H9 (cell line): ENCODE measurements around the gene KCNJ11. TPM values are rescaled to one million over a fixed set of nuclear protein-coding genes. Genes with fewer than 3 reads are reported as not detected.

Experiments used
- DNase-seq: peaks from one replicate; pipeline ENCODE4 v3.0.0-alpha.2; 2017
- H2AFZ ChIP-seq: one replicate; pipeline ENCODE4 v1.6.1; 2013; ENCODE audit warnings: mild to moderate bottlenecking, low read length, control low read depth, moderate library complexity
- H2AK5ac ChIP-seq: 2 replicates; pipeline ENCODE4 v1.6.1; 2013; ENCODE audit warnings: low read length, control low read depth, mixed read lengths; ENCODE audit not compliant: insufficient read length
- H2BK120ac ChIP-seq: one replicate; pipeline ENCODE4 v1.6.1; 2013; ENCODE audit warnings: low read depth, mild to moderate bottlenecking, low read length, control low read depth, inconsistent platforms; ENCODE audit not compliant: poor library complexity, severe bottlenecking
- H2BK12ac ChIP-seq: 2 replicates; pipeline ENCODE4 v1.6.1; 2013; ENCODE audit warnings: low read length, control low read depth, mixed read lengths, low read depth; ENCODE audit not compliant: insufficient read length
- H2BK15ac ChIP-seq: 2 replicates; pipeline ENCODE4 v1.6.1; 2013; ENCODE audit warnings: low read depth, low read length, control low read depth
- H2BK20ac ChIP-seq: one replicate; pipeline ENCODE4 v1.6.1; 2013; ENCODE audit warnings: low read depth, mild to moderate bottlenecking, low read length, control low read depth, inconsistent platforms; ENCODE audit not compliant: poor library complexity, severe bottlenecking
- H2BK5ac ChIP-seq: 2 replicates; pipeline ENCODE4 v1.6.1; 2013; ENCODE audit warnings: low read length, control low read depth, mixed read lengths; ENCODE audit not compliant: insufficient read length
- H3K14ac ChIP-seq: 2 replicates; pipeline ENCODE4 v1.6.1; 2013; ENCODE audit warnings: low read length, control low read depth; ENCODE audit not compliant: insufficient read depth
- H3K18ac ChIP-seq: 2 replicates; pipeline ENCODE4 v1.6.1; 2013; ENCODE audit warnings: low read depth, mild to moderate bottlenecking, mixed read lengths, low read length, control low read depth; ENCODE audit not compliant: insufficient read length
- H3K23ac ChIP-seq: 2 replicates; pipeline ENCODE4 v1.6.1; 2013; ENCODE audit warnings: low read length, control low read depth, mixed read lengths, low read depth; ENCODE audit not compliant: insufficient read length
- H3K23me2 ChIP-seq: 2 replicates; pipeline ENCODE4 v1.6.1; 2013; ENCODE audit warnings: low read depth, mild to moderate bottlenecking, mixed read lengths, low read length, control low read depth; ENCODE audit not compliant: insufficient read length, poor library complexity, severe bottlenecking
- H3K27ac ChIP-seq: 2 replicates; pipeline ENCODE4 v1.5.1; 2013; ENCODE audit warnings: low read length, control low read depth, mixed read lengths, low read depth; ENCODE audit not compliant: insufficient read length
- H3K27me3 ChIP-seq: 2 replicates; pipeline ENCODE4 v1.6.1; 2013; ENCODE audit warnings: low read length, control low read depth, inconsistent platforms; ENCODE audit not compliant: insufficient read depth
- H3K4ac ChIP-seq: 2 replicates; pipeline ENCODE4 v1.6.1; 2013; ENCODE audit warnings: low read depth, mild to moderate bottlenecking, control low read depth, inconsistent platforms, low read length, moderate library complexity
- H3K4me1 ChIP-seq: 2 replicates; pipeline ENCODE4 v1.6.1; 2013; ENCODE audit warnings: low read length, control low read depth, inconsistent platforms; ENCODE audit not compliant: insufficient read depth
- H3K4me2 ChIP-seq: 2 replicates; pipeline ENCODE4 v1.6.1; 2013; ENCODE audit warnings: low read length, control low read depth, mixed read lengths; ENCODE audit not compliant: insufficient read length, insufficient read depth
- H3K56ac ChIP-seq: 2 replicates; pipeline ENCODE4 v1.6.1; 2013; ENCODE audit warnings: low read depth, mild to moderate bottlenecking, mixed read lengths, low read length, control low read depth; ENCODE audit not compliant: insufficient read length
- H3K79me1 ChIP-seq: 2 replicates; pipeline ENCODE4 v1.6.1; 2013; ENCODE audit warnings: low read depth, mild to moderate bottlenecking, moderate library complexity, low read length, control low read depth, inconsistent platforms; ENCODE audit not compliant: insufficient read depth, poor library complexity, severe bottlenecking
- H3K79me2 ChIP-seq: 2 replicates; pipeline ENCODE4 v1.6.1; 2013; ENCODE audit warnings: low read length, control low read depth, inconsistent platforms; ENCODE audit not compliant: insufficient read depth
- H3K9ac ChIP-seq: 2 replicates; pipeline ENCODE4 v1.6.1; 2013; ENCODE audit warnings: low read length, control low read depth, mixed read lengths; ENCODE audit not compliant: insufficient read length; ENCODE audit errors: extremely low read depth
- H3K9me3 ChIP-seq: one replicate; pipeline ENCODE4 v1.6.1; 2013; ENCODE audit warnings: low read depth, low read length, inconsistent platforms; ENCODE audit not compliant: control insufficient read depth
- H3T11ph ChIP-seq: one replicate; pipeline ENCODE4 v1.6.1; 2013; ENCODE audit warnings: mild to moderate bottlenecking, low read length, control low read depth, inconsistent platforms
- H4K20me1 ChIP-seq: one replicate; pipeline ENCODE4 v1.6.1; 2013; ENCODE audit not compliant: control insufficient read depth, insufficient read length, insufficient read depth
- H4K5ac ChIP-seq: 2 replicates; pipeline ENCODE4 v1.6.1; 2013; ENCODE audit warnings: low read depth, mild to moderate bottlenecking, mixed read lengths, low read length, control low read depth; ENCODE audit not compliant: insufficient read length
- H4K8ac ChIP-seq: replicated peaks from 2 replicates; pipeline ENCODE4 v1.6.1; 2013; ENCODE audit warnings: low read length, control low read depth, mixed read lengths, low read depth; ENCODE audit not compliant: insufficient read length
- H4K91ac ChIP-seq: 2 replicates; pipeline ENCODE4 v1.6.1; 2013; ENCODE audit warnings: low read depth, mild to moderate bottlenecking, moderate library complexity, mixed read lengths, low read length, control low read depth; ENCODE audit not compliant: insufficient read length
- H3K27ac Mint-ChIP-seq, 3 experiments: 2 replicates in 2 of 3; 3 replicates in 1 of 3; pipeline ENCODE4 v1.8.0; 2020 to 2021; ENCODE audit warnings: mixed read lengths in 3 of 3, mild to moderate bottlenecking in 1 of 3, moderate library complexity in 1 of 3
- H3K27me3 Mint-ChIP-seq: 2 replicates; pipeline ENCODE4 v1.8.0; 2021; ENCODE audit warnings: low read depth, mild to moderate bottlenecking, moderate library complexity, mixed read lengths
- H3K36me3 Mint-ChIP-seq, 3 experiments: 2 replicates in 2 of 3; 3 replicates in 1 of 3; pipeline ENCODE4 v1.8.0; 2020 to 2021; ENCODE audit warnings: low read depth in 3 of 3, mixed read lengths in 3 of 3; ENCODE audit not compliant: insufficient read depth in 1 of 3
- H3K4me1 Mint-ChIP-seq, 2 experiments: 2 replicates each; pipeline ENCODE4 v1.8.0; 2020; ENCODE audit warnings: mixed read lengths in 2 of 2
- H3K4me3 Mint-ChIP-seq, 2 experiments: 2 replicates in 1 of 2; 3 replicates in 1 of 2; pipeline ENCODE4 v1.8.0; 2020 to 2021; ENCODE audit warnings: mild to moderate bottlenecking in 2 of 2, mixed read lengths in 2 of 2, moderate library complexity in 1 of 2
- H3K9me3 Mint-ChIP-seq, 2 experiments: 2 replicates in 1 of 2; 3 replicates in 1 of 2; pipeline ENCODE4 v1.8.0; 2020; ENCODE audit warnings: mild to moderate bottlenecking in 2 of 2, mixed read lengths in 2 of 2, moderate library complexity in 1 of 2
- CTCF ChIP-seq: fragments of 200-600 bp; sonication (generic); conservative IDR thresholded peaks from 3 replicates; pipeline ENCODE4 v1.8.0; 2021; ENCODE audit warnings: antibody characterized with exemption, mild to moderate bottlenecking
- WGBS: extraction: QIAGEN DNeasy Blood & Tissue Kit; methylation state at CpG from one replicate; pipeline ENCODE4 v1.1.7; 2013; ENCODE audit warnings: missing lambda C conversion rate, low lambda C conversion rate, mixed read lengths; ENCODE audit not compliant: insufficient read length; ENCODE audit errors: extremely low coverage; 5-methylcytosine and 5-hydroxymethylcytosine counted together
- total RNA-seq: library from RNA; stranded (reverse); gene quantifications from 2 replicates; pipeline ENCODE4 v1.2.1, GENCODE V29; 2021

KCNJ11 gene
- total RNA-seq, 1 experiment from 2014 or later: 2.3 TPM

- Mint-ChIP-seq H3K36me3 (no peaks in the 10 kb centered on the region), H3K4me1 (peaks cover 0 to 10% of the 10 kb centered on the region in 2 experiments; a peak in 1 of 4 replicates), H3K27ac (no peak overlapping the region; a peak in 1 of 7 replicates), H3K9me3 (peaks cover 0 to 4% of the 10 kb centered on the region in 2 experiments; a peak in 1 of 5 replicates), H3K4me3 (no peak overlapping the region), H3K27me3 (peaks cover 22% of the 10 kb centered on the region)
- Histone ChIP-seq H2BK20ac (no peak overlapping the region), H3K27ac (no peak overlapping the region), H3K4ac (no peak overlapping the region), H3T11ph (no peak overlapping the region), H3K23ac (no peak overlapping the region), H3K56ac (no peak overlapping the region), H3K79me1 (no peaks in the 10 kb centered on the region), H3K18ac (no peak overlapping the region), H3K4me1 (no peaks in the 10 kb centered on the region), H4K5ac (no peak overlapping the region), H2BK120ac (no peak overlapping the region), H4K20me1 (no peaks in the 10 kb centered on the region), H2AFZ (no peak overlapping the region), H3K14ac (no peak overlapping the region), H4K91ac (no peak overlapping the region), H2BK12ac (no peak overlapping the region), H4K8ac (no peak overlapping the region), H2BK15ac (no peak overlapping the region), H3K4me2 (no peak overlapping the region), H3K79me2 (no peaks in the 10 kb centered on the region), H3K9ac (no peak overlapping the region), H2BK5ac (no peak overlapping the region), H2AK5ac (no peak overlapping the region), H3K27me3 (no peaks in the 10 kb centered on the region), H3K9me3 (no peaks in the 10 kb centered on the region), H3K23me2 (no peaks in the 10 kb centered on the region)
- no peak for TF ChIP-seq CTCF
- no CpG with 5 or more reads among the region's 13 CpGs for WGBS
- no peak for DNase-seq
Observed at GRCh38 chr11:17406818-17407149, 18.3 kb upstream of the KCNJ11 start.
